H1 (cell line): Measurements from ENCODE around the gene SLC22A23. TPM values are rescaled to one million over a fixed set of nuclear protein-coding genes. Genes with fewer than 3 reads are reported as not detected.

ENCODE experiments used
- CTCF ChIA-PET: fragments of 300-600 bp; sonication (Branson Sonifier 250); formaldehyde crosslinking; loops from one replicate; lab custom pipeline; 2021; ENCODE audit not compliant: partially characterized antibody; lab: Charles Lee
- POLR2A ChIA-PET: fragments of 300-600 bp; sonication (Branson Sonifier 250); formaldehyde crosslinking; loops from one replicate; lab custom pipeline; 2021; ENCODE audit warnings: inconsistent platforms; ENCODE audit not compliant: partially characterized antibody; lab: Charles Lee
- DNase-seq, 2 experiments: peaks; one replicate each; pipeline versions ENCODE4 v3.0.0 to v3.0.0-alpha.2; 2010 to 2022; ENCODE audit warnings: low spot score in 2 of 2, low read depth in 1 of 2, mixed read lengths in 1 of 2
- FAIRE-seq: peaks from 2 replicates; lab custom pipeline; 2011; peaks lifted over from hg19 to GRCh38; lab: Jason Lieb, UNC
- H2AFZ ChIP-seq: 2 replicates; pipeline ENCODE4 v1.8.1; 2012; ENCODE audit warnings: low read length, inconsistent platforms
- H2AK5ac ChIP-seq: 2 replicates; pipeline ENCODE4 v1.6.1; 2013; ENCODE audit warnings: low read depth, low read length
- H2BK120ac ChIP-seq: replicated peaks from 2 replicates; pipeline ENCODE3; 2013; ENCODE audit warnings: low read depth, low read length, inconsistent platforms
- H2BK12ac ChIP-seq: 2 replicates; pipeline ENCODE4 v1.6.1; 2013; ENCODE audit warnings: low read depth, low read length
- H2BK15ac ChIP-seq: 2 replicates; pipeline ENCODE4 v1.6.1; 2013; ENCODE audit warnings: low read length
- H2BK20ac ChIP-seq: 2 replicates; pipeline ENCODE4 v1.6.1; 2013; ENCODE audit warnings: low read length
- H2BK5ac ChIP-seq: 2 replicates; pipeline ENCODE4 v1.6.1; 2013; ENCODE audit warnings: low read depth, low read length
- H3K14ac ChIP-seq: 2 replicates; pipeline ENCODE4 v1.6.1; 2013; ENCODE audit warnings: inconsistent platforms; ENCODE audit not compliant: insufficient read length
- H3K18ac ChIP-seq: 2 replicates; pipeline ENCODE4 v1.6.1; 2013; ENCODE audit warnings: low read length; ENCODE audit errors: extremely low read depth
- H3K23ac ChIP-seq: 2 replicates; pipeline ENCODE4 v1.6.1; 2013; ENCODE audit warnings: inconsistent platforms; ENCODE audit not compliant: insufficient read length
- H3K23me2 ChIP-seq: 2 replicates; pipeline ENCODE4 v1.6.1; 2013; ENCODE audit warnings: low read depth, low read length
- H3K27ac ChIP-seq: 2 replicates; pipeline ENCODE4 v1.6.1; 2011; ENCODE audit warnings: low read depth, low read length, inconsistent platforms
- H3K27me3 ChIP-seq, 4 experiments: replicated peaks in 1 of 4; 1 replicate in 1 of 4; 2 replicates in 3 of 4; pipeline versions ENCODE4 v1.6.1 to v1.8.1; 2011 to 2013; ENCODE audit warnings: low read length in 3 of 4, mild to moderate bottlenecking in 3 of 4, inconsistent platforms in 2 of 4, mixed read lengths in 2 of 4, moderate library complexity in 1 of 4; ENCODE audit not compliant: control insufficient read depth in 3 of 4, insufficient read depth in 3 of 4; ENCODE audit errors: extremely low read depth in 1 of 4
- H3K36me3 ChIP-seq, 4 experiments: 2 replicates each; pipeline versions ENCODE4 v1.6.1 to v1.8.1; 2011 to 2013; ENCODE audit warnings: mild to moderate bottlenecking in 4 of 4, low read length in 3 of 4, moderate library complexity in 2 of 4, control low read depth in 1 of 4, inconsistent platforms in 1 of 4; ENCODE audit not compliant: insufficient read depth in 4 of 4, control insufficient read depth in 2 of 4
- H3K4ac ChIP-seq: replicated peaks from 2 replicates; pipeline ENCODE3; 2013; ENCODE audit warnings: low read length, low read depth, mixed read lengths, inconsistent platforms; ENCODE audit not compliant: insufficient read length
- H3K4me1 ChIP-seq, 4 experiments: replicated peaks in 1 of 4; 1 replicate in 1 of 4; 2 replicates in 3 of 4; pipeline versions ENCODE4 v1.6.1 to v1.8.1; 2011 to 2013; ENCODE audit warnings: low read length in 3 of 4, inconsistent platforms in 2 of 4, mixed read lengths in 1 of 4; ENCODE audit not compliant: insufficient read depth in 4 of 4, control insufficient read depth in 3 of 4
- H3K4me2 ChIP-seq, 2 experiments: 2 replicates each; pipeline versions ENCODE4 v1.6.1 to v1.8.1; 2011 to 2013; ENCODE audit warnings: low read depth in 2 of 2, low read length in 2 of 2, control low read depth in 1 of 2, inconsistent platforms in 1 of 2, mild to moderate bottlenecking in 1 of 2; ENCODE audit not compliant: insufficient read depth in 1 of 2
- H3K4me3 ChIP-seq, 4 experiments: fragments of 200-600, 300-600 bp in 1 of 4; sonication (generic), shearing (Covaris generic), sonication (Bioruptor Twin) in 1 of 4; 2 replicates each; pipeline versions ENCODE4 v1.5.1 to v1.8.1; 2011 to 2016; ENCODE audit warnings: low read length in 4 of 4, low read depth in 3 of 4, control low read depth in 2 of 4, inconsistent platforms in 2 of 4, mild to moderate bottlenecking in 2 of 4, mixed read lengths in 1 of 4, moderate library complexity in 1 of 4; ENCODE audit not compliant: insufficient read depth in 2 of 4; ENCODE audit errors: extremely low read depth in 1 of 4
- H3K56ac ChIP-seq: replicated peaks from 2 replicates; pipeline ENCODE3; 2013; ENCODE audit warnings: low read depth, mild to moderate bottlenecking, mixed read lengths, low read length, inconsistent platforms; ENCODE audit not compliant: insufficient read length
- H3K79me1 ChIP-seq: 2 replicates; pipeline ENCODE4 v1.6.1; 2013; ENCODE audit warnings: low read depth, low read length, control low read depth
- H3K79me2 ChIP-seq, 2 experiments: 2 replicates each; pipeline versions ENCODE4 v1.6.1 to v1.8.1; 2012 to 2013; ENCODE audit warnings: low read length in 2 of 2, mild to moderate bottlenecking in 2 of 2, inconsistent platforms in 1 of 2; ENCODE audit not compliant: insufficient read depth in 2 of 2, control insufficient read depth in 1 of 2
- H3K9ac ChIP-seq, 4 experiments: replicated peaks in 1 of 4; 1 replicate in 1 of 4; 2 replicates in 3 of 4; pipeline versions ENCODE4 v1.6.1 to v1.8.1; 2011 to 2013; ENCODE audit warnings: low read depth in 3 of 4, low read length in 3 of 4, control low read depth in 2 of 4, mild to moderate bottlenecking in 2 of 4, moderate library complexity in 2 of 4, inconsistent platforms in 1 of 4; ENCODE audit errors: extremely low read depth in 1 of 4
- H3K9me3 ChIP-seq, 2 experiments: 2 replicates each; pipeline versions ENCODE4 v1.6.1 to v1.8.1; 2012 to 2013; ENCODE audit warnings: mild to moderate bottlenecking in 2 of 2, moderate library complexity in 2 of 2, control low read depth in 1 of 2, inconsistent platforms in 1 of 2, low read depth in 1 of 2, low read length in 1 of 2, mixed read lengths in 1 of 2; ENCODE audit not compliant: insufficient read depth in 2 of 2
- H4K20me1 ChIP-seq, 2 experiments: replicated peaks in 1 of 2; 2 replicates each; pipeline versions ENCODE3 to v1.8.1; 2011 to 2013; ENCODE audit warnings: inconsistent platforms in 2 of 2, low read length in 2 of 2, mild to moderate bottlenecking in 1 of 2; ENCODE audit not compliant: insufficient read depth in 2 of 2, control insufficient read depth in 1 of 2
- H4K5ac ChIP-seq: 2 replicates; pipeline ENCODE4 v1.6.1; 2013; ENCODE audit warnings: low read length, low read depth, mixed read lengths, inconsistent platforms; ENCODE audit not compliant: insufficient read length
- H4K8ac ChIP-seq: 2 replicates; pipeline ENCODE4 v1.8.0; 2013; ENCODE audit warnings: mild to moderate bottlenecking, moderate library complexity, low read length, inconsistent platforms; ENCODE audit not compliant: insufficient read depth; ENCODE audit errors: extremely low read depth
- H4K91ac ChIP-seq: replicated peaks from 2 replicates; pipeline ENCODE3; 2013; ENCODE audit warnings: low read length, mixed read lengths, inconsistent platforms; ENCODE audit not compliant: insufficient read length
- EP300 ChIP-seq, 2 experiments: IDR thresholded peaks; 1 replicate in 1 of 2; 2 replicates in 1 of 2; pipeline ENCODE4 v1.6.1; 2011 to 2012; ENCODE audit warnings: low read depth in 2 of 2, low read length in 2 of 2, mild to moderate bottlenecking in 2 of 2, borderline replicate concordance in 1 of 2, inconsistent platforms in 1 of 2, moderate library complexity in 1 of 2
- HDAC6 ChIP-seq: IDR thresholded peaks from one replicate; pipeline ENCODE4 v1.7.1; 2012; ENCODE audit warnings: low read depth, mild to moderate bottlenecking, inconsistent platforms, low read length, moderate library complexity
- JUND ChIP-seq: IDR thresholded peaks from 2 replicates; pipeline ENCODE4 v1.6.1; 2011; ENCODE audit warnings: mild to moderate bottlenecking, improper control_type of control experiment, low read length
- NANOG ChIP-seq: IDR thresholded peaks from 2 replicates; pipeline ENCODE4 v1.6.1; 2011; ENCODE audit warnings: low read length, low read depth, mild to moderate bottlenecking, inconsistent platforms; ENCODE audit not compliant: insufficient read depth, poor library complexity, severe bottlenecking
- RBBP5 ChIP-seq: IDR thresholded peaks from 2 replicates; pipeline ENCODE4 v1.7.1; 2012; ENCODE audit warnings: low read depth, mild to moderate bottlenecking, inconsistent platforms, low read length, moderate library complexity, borderline replicate concordance
- SIX5 ChIP-seq: IDR thresholded peaks from 2 replicates; pipeline ENCODE4 v1.6.1; 2011; ENCODE audit warnings: mild to moderate bottlenecking, low read depth, low read length
- SP4 ChIP-seq: IDR thresholded peaks from 2 replicates; pipeline ENCODE4 v1.6.1; 2012; ENCODE audit warnings: low read length, inconsistent platforms
- TBP ChIP-seq: IDR thresholded peaks from 2 replicates; pipeline ENCODE4 v1.6.1; 2011; ENCODE audit warnings: low read depth, low read length, improper control_type of control experiment
- WGBS, 2 experiments: shearing (Covaris generic) in 1 of 2; methylation state at CpG; one replicate each; pipeline versions ENCODE4 v1.1.6 to v1.1.7; 2013 to 2015; ENCODE audit warnings: low lambda C conversion rate in 2 of 2, mixed read lengths in 2 of 2, inconsistent platforms in 1 of 2, low coverage in 1 of 2, missing lambda C conversion rate in 1 of 2; ENCODE audit not compliant: insufficient replicate concordance in 2 of 2, insufficient coverage in 1 of 2, insufficient read length in 1 of 2; ENCODE audit errors: extremely low coverage in 1 of 2, missing lambda C conversion rate in 1 of 2; 5-methylcytosine and 5-hydroxymethylcytosine counted together
- polyA plus RNA-seq, 7 experiments: library from polyadenylated mRNA; depleted of rRNA in 3 of 7; stranded (reverse) in 5 of 7; unstranded in 2 of 7; fragments of >200 nt in 5 of 7; fragments of 200-250 nt in 2 of 7; gene quantifications; 1 replicate in 5 of 7; 2 replicates in 1 of 7; 4 replicates in 1 of 7; pipeline versions ENCODE4 v1.2.1 to v1.2.3, GENCODE V29; 2011 to 2013; ENCODE audit warnings: missing spikeins in 2 of 7, mixed read lengths in 2 of 7
- total RNA-seq: library from RNA; stranded (reverse); fragmentation: NEBNext Ultra II Directional; extraction: Animal tissue kit (Norgen Biotek cat#: 25700); gene quantifications from 2 replicates; pipeline ENCODE4 v1.2.1, GENCODE V29; 2021

The SLC22A23 gene
- total and polyA plus RNA-seq, 2 of the 8 experiments (the other 6 are each of a cell fraction or from before 2014, with no cell fraction given) = 9.9 to 38.4 TPM

DNA sequence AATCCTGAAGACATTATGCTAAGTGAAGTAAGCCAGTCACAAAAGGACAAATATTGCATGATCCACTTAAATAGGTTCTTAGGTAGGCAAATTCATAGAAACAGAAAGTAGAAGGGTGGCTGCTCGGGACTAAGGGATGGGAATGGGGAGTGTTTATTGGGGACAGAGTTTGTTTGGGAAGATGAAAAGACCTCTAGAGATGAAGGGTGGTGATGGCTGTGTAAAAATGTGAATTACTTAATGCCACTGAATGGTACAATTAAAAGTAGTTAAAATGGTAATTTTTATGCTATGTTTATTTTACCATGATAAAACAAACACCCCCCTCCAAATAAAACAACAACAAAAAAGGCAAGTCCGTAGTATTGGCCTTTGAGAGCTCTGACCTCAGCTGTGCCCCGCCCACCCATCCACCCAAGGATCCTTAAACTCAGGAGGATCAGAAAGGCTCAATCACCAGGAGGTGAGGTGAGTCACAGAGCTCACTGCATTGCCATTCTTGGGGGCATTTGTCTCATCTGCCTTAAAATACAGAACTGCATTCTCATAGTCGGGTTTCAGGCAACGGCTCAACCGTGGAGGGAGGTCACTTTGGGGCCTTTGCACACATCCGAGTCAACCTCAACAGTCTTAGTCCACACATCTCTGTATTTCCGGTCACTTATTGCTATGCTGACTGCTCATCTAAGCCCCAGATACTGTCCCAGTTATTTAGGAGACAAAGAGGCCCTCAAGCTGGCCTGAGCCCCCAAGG, 96.7 kb downstream of the SLC22A23 start:
- Histone ChIP-seq H4K91ac (peak overlapping the region; percentile 18), H3K9ac (no peak overlapping the region), H2BK20ac (no peak overlapping the region), H3K27me3 (no peaks in the 10 kb centered on the region), H3K79me2 (peaks cover 0 to 12% of the 10 kb centered on the region in 2 experiments; a peak in 2 of 4 replicates), H4K5ac (no peak overlapping the region), H3K4ac (no peak overlapping the region), H3K18ac (no peak overlapping the region), H3K4me3 (no peak overlapping the region), H2BK120ac (no peak overlapping the region), H2BK15ac (no peak overlapping the region), H3K36me3 (0 out of 8 replicates have a peak, but pooled peaks cover 0 to 2% (median 0%) of the 10 kb centered on the region in 4 experiments), H2BK12ac (no peak overlapping the region), H2BK5ac (no peak overlapping the region), H4K8ac (no peak overlapping the region), H3K14ac (no peak overlapping the region), H2AFZ (no peak overlapping the region), H3K4me2 (no peak overlapping the region), H3K23me2 (no peaks in the 10 kb centered on the region), H3K9me3 (peaks cover 0 to 3% of the 10 kb centered on the region in 2 experiments; a peak in 1 of 4 replicates), H2AK5ac (no peak overlapping the region), H4K20me1 (peaks cover 4 to 5% of the 10 kb centered on the region in 2 experiments), H3K79me1 (peaks cover 3% of the 10 kb centered on the region), H3K56ac (no peak overlapping the region), H3K23ac (no peak overlapping the region), H3K27ac (no peak overlapping the region; the same call in 1 of the 2 replicates), H3K4me1 (peaks cover 5 to 17% (median 16%) of the 10 kb centered on the region in 4 experiments)
- whole genome bisulfite sequencing, 2 experiments = 88% methylated on average over 8 of the region's 8 CpGs; no CpG with 5 or more reads in 1 of the 2 experiments
- no peak for FAIRE-seq
- CTCF ChIA-PET = interaction anchor here (1.0 to 1.5 kb wide), 2 partner anchors 11 to 64 kb away, joined by 4 to 5 read pairs; no protein-coding TSS in a partner anchor
- no peak for TF ChIP-seq SIX5
- no peak for TF ChIP-seq RBBP5
- no peak for TF ChIP-seq TBP
- no peak for TF ChIP-seq JUND
- no peak for TF ChIP-seq EP300 (IDR thresholded peaks at IDR 0.05; ENCODE audit: borderline replicate concordance in 1 of 2, low read depth in 2 of 2, low read length in 2 of 2)
- TF ChIP-seq NANOG = no peak
- TF ChIP-seq HDAC6 = no peak
- no peak for TF ChIP-seq SP4
- POLR2A ChIA-PET = no interaction called here
- no peak for DNase-seq
